Hepatocyte (in vitro differentiated cells): ENCODE data around the gene GRM1. TPM values are rescaled to one million over a fixed set of nuclear protein-coding genes. Genes with fewer than 3 reads are reported as not detected.
A peak's percentile ranks its signal among the peaks of the same experiment; 100 is the strongest.

Experiments used
- DNase-seq: peaks from one replicate; pipeline ENCODE4 v3.0.0-alpha.2; 2016; ENCODE audit warnings: low spot score
- H2AFZ ChIP-seq: fragments of 200-600 bp; sonication (generic); 2 replicates; pipeline ENCODE4 v1.6.0; 2016; ENCODE audit warnings: antibody characterized with exemption, mild to moderate bottlenecking
- H3K27ac ChIP-seq: fragments of 200-600 bp; sonication (generic); 2 replicates; pipeline ENCODE4 v1.5.1; 2016; ENCODE audit warnings: mild to moderate bottlenecking
- H3K27me3 ChIP-seq: fragments of 200-600 bp; sonication (generic); 2 replicates; pipeline ENCODE4 v1.6.1; 2016
- H3K36me3 ChIP-seq: fragments of 200-600 bp; sonication (generic); replicated peaks from 2 replicates; pipeline ENCODE4 v1.5.1; 2016; ENCODE audit warnings: low read depth; ENCODE audit not compliant: insufficient read depth
- H3K4me1 ChIP-seq: fragments of 200-600 bp; sonication (generic); 2 replicates; pipeline ENCODE4 v1.5.1; 2016; ENCODE audit warnings: mild to moderate bottlenecking, moderate library complexity; ENCODE audit not compliant: insufficient read depth
- H3K4me2 ChIP-seq: fragments of 200-600 bp; sonication (generic); 2 replicates; pipeline ENCODE4 v1.6.0; 2016
- H3K4me3 ChIP-seq: fragments of 200-600 bp; sonication (generic); 2 replicates; pipeline ENCODE4 v1.5.1; 2016; ENCODE audit warnings: mild to moderate bottlenecking
- H3K79me2 ChIP-seq: fragments of 200-600 bp; sonication (generic); 2 replicates; pipeline ENCODE4 v1.6.0; 2017; ENCODE audit warnings: mild to moderate bottlenecking
- H3K9me2 ChIP-seq: fragments of 200-600 bp; sonication (generic); replicated peaks from 2 replicates; pipeline ENCODE4 v1.6.0; 2017; ENCODE audit warnings: mild to moderate bottlenecking; ENCODE audit not compliant: insufficient read depth
- H3K9me3 ChIP-seq: fragments of 200-600 bp; sonication (generic); 2 replicates; pipeline ENCODE4 v1.5.1; 2016; ENCODE audit warnings: low read depth, mild to moderate bottlenecking
- H4K20me1 ChIP-seq: fragments of 200-600 bp; sonication (generic); 2 replicates; pipeline ENCODE4 v1.6.0; 2016; ENCODE audit warnings: mild to moderate bottlenecking; ENCODE audit not compliant: insufficient read depth, poor library complexity, severe bottlenecking
- EZH2 ChIP-seq: fragments of 200-600 bp; sonication (generic); IDR thresholded peaks from 2 replicates; pipeline ENCODE4 v1.6.1; 2016; ENCODE audit warnings: antibody characterized with exemption, mild to moderate bottlenecking, borderline replicate concordance
- EZH2phosphoT487 ChIP-seq: fragments of 200-600 bp; sonication (generic); IDR thresholded peaks from one replicate; pipeline ENCODE4 v1.6.1; 2018; ENCODE audit warnings: antibody characterized with exemption, mild to moderate bottlenecking, low read depth, moderate library complexity; ENCODE audit not compliant: unreplicated experiment, severe bottlenecking
- WGBS: methylation state at CpG from one replicate; pipeline ENCODE4 v1.1.6; 2016; ENCODE audit warnings: low lambda C conversion rate; ENCODE audit errors: missing lambda C conversion rate; 5-methylcytosine and 5-hydroxymethylcytosine counted together
- polyA plus RNA-seq: library from polyadenylated mRNA; unstranded; fragments of >200 nt; fragmentation: Nextera tagmentation; extraction: Ambion mirVana; gene quantifications from 2 replicates; pipeline ENCODE4 v1.2.1, GENCODE V29; 2016
- total RNA-seq: library from RNA; depleted of rRNA; stranded (reverse); fragments of >200 nt; gene quantifications from 2 replicates; pipeline ENCODE4 v1.2.3, GENCODE V29; 2014
- TF ChIP-seq, protein P1 (sequence below): fragments of 200-600 bp; sonication (generic); IDR thresholded peaks from 2 replicates; pipeline ENCODE4 v1.5.1; 2016; ENCODE audit warnings: antibody characterized with exemption, mild to moderate bottlenecking; ENCODE audit not compliant: poor library complexity

GRM1 gene
- total and polyA plus RNA-seq, 2 experiments from 2014 or later = 0.17 TPM; not detected in 1

DNA sequence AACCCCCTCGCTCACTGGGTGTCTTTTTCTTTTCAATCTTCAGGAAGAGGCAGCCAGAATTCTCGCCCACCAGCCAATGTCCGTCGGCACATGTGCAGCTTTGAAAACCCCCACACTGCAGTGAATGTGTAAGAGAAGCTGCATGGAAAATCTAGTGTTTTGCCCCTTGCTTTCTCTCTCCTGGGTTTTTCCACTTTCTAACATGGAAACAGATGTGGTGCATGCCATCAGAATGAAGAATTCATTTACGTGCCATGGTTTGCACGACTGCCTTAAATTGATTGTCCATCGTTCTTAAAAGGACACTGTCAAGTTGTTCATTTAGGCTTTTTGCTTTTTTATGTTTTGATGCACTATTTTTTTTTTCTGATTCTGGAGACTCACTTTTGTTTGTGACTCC is 397.7 kb downstream of the GRM1 start:
- Histone ChIP-seq H3K36me3 (no peaks in the 10 kb centered on the region), H3K27ac (no peak overlapping the region), H3K4me1 (no peaks in the 10 kb centered on the region), H3K4me3 (no peak overlapping the region), H2AFZ (no peak overlapping the region), H3K9me2 (no peaks in the 10 kb centered on the region), H3K4me2 (no peak overlapping the region), H3K27me3 (no peaks in the 10 kb centered on the region), H4K20me1 (no peaks in the 10 kb centered on the region), H3K79me2 (no peaks in the 10 kb centered on the region), H3K9me3 (no peaks in the 10 kb centered on the region)
- DNase-seq = no peak
- TF ChIP-seq, protein P1, sequence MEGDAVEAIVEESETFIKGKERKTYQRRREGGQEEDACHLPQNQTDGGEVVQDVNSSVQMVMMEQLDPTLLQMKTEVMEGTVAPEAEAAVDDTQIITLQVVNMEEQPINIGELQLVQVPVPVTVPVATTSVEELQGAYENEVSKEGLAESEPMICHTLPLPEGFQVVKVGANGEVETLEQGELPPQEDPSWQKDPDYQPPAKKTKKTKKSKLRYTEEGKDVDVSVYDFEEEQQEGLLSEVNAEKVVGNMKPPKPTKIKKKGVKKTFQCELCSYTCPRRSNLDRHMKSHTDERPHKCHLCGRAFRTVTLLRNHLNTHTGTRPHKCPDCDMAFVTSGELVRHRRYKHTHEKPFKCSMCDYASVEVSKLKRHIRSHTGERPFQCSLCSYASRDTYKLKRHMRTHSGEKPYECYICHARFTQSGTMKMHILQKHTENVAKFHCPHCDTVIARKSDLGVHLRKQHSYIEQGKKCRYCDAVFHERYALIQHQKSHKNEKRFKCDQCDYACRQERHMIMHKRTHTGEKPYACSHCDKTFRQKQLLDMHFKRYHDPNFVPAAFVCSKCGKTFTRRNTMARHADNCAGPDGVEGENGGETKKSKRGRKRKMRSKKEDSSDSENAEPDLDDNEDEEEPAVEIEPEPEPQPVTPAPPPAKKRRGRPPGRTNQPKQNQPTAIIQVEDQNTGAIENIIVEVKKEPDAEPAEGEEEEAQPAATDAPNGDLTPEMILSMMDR = no peak
- no peak for TF ChIP-seq EZH2phosphoT487
- no peak for TF ChIP-seq EZH2
- WGBS = 91% methylated on average over 7 of the region's 7 CpGs

DNA sequence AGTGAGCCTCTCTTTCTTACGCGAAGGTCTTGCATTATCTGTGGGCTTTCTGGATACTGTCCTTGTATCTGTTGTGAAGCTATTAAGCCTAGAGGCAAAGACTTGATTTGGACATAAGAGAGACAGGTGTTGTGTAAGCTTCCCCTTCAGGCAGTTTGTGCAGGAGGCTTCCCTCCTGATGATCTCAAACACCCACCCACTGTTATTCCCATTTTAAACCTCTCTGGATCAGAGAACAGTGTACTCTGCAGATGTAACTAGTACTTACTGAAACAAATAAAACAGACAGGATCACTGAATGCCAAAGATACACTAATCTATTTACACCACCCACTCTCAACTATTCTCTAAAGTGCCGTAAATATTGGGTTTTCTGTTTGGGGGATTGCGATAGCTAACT is 401.0 kb downstream of the GRM1 start:
- Histone ChIP-seq H3K4me3 (no peak overlapping the region), H3K27me3 (peaks cover 11% of the 10 kb centered on the region), H2AFZ (no peak overlapping the region), H4K20me1 (no peaks in the 10 kb centered on the region), H3K79me2 (no peaks in the 10 kb centered on the region), H3K4me1 (no peaks in the 10 kb centered on the region), H3K9me2 (no peaks in the 10 kb centered on the region), H3K9me3 (no peaks in the 10 kb centered on the region), H3K36me3 (no peaks in the 10 kb centered on the region), H3K27ac (no peak overlapping the region), H3K4me2 (no peak overlapping the region)
- TF ChIP-seq EZH2 (no peak), EZH2phosphoT487 (no peak)
- TF ChIP-seq, protein P1 = no peak
- no peak for DNase-seq
- WGBS = 88% methylated on average over 4 of the region's 4 CpGs

DNA sequence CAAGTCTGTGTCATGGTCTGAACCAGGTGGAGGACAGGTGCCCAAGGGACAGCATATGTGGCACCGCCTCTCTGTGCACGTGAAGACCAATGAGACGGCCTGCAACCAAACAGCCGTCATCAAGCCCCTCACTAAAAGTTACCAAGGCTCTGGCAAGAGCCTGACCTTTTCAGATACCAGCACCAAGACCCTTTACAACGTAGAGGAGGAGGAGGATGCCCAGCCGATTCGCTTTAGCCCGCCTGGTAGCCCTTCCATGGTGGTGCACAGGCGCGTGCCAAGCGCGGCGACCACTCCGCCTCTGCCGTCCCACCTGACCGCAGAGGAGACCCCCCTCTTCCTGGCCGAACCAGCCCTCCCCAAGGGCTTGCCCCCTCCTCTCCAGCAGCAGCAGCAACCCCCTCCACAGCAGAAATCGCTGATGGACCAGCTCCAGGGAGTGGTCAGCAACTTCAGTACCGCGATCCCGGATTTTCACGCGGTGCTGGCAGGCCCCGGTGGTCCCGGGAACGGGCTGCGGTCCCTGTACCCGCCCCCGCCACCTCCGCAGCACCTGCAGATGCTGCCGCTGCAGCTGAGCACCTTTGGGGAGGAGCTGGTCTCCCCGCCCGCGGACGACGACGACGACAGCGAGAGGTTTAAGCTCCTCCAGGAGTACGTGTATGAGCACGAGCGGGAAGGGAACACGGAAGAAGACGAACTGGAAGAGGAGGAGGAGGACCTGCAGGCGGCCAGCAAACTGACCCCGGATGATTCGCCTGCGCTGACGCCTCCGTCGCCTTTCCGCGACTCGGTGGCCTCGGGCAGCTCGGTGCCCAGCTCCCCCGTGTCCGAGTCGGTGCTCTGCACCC is 405.2 kb downstream of the GRM1 start:
- no peak overlapping the region for H3K27ac ChIP-seq
- H3K27me3 ChIP-seq = peaks cover 26% of the 10 kb centered on the region
- TF ChIP-seq EZH2phosphoT487 (no peak), EZH2 (no peak)
- TF ChIP-seq, protein P1 = no peak
- H3K79me2 ChIP-seq = no peaks in the 10 kb centered on the region
- no peaks in the 10 kb centered on the region for H3K9me3 ChIP-seq
- peak overlapping the region; percentile 98 for H3K4me2 ChIP-seq
- no peaks in the 10 kb centered on the region for H3K36me3 ChIP-seq
- H2AFZ ChIP-seq = peak overlapping the region; percentile 98
- WGBS = 7% methylated on average over 58 of the region's 59 CpGs
- no peaks in the 10 kb centered on the region for H3K4me1 ChIP-seq
- peak; percentile 39 for DNase-seq
- H4K20me1 ChIP-seq = no peaks in the 10 kb centered on the region
- H3K4me3 ChIP-seq = peak overlapping the region; percentile 75
- H3K9me2 ChIP-seq = no peaks in the 10 kb centered on the region
